ENCODE results near the gene FKBP14. TPM values are rescaled to one million over a fixed set of nuclear protein-coding genes. Genes with fewer than 3 reads are reported as not detected.

FKBP14 gene
- total RNA-seq, 1 experiment from 2014 or later = 13.5 TPM

DNA sequence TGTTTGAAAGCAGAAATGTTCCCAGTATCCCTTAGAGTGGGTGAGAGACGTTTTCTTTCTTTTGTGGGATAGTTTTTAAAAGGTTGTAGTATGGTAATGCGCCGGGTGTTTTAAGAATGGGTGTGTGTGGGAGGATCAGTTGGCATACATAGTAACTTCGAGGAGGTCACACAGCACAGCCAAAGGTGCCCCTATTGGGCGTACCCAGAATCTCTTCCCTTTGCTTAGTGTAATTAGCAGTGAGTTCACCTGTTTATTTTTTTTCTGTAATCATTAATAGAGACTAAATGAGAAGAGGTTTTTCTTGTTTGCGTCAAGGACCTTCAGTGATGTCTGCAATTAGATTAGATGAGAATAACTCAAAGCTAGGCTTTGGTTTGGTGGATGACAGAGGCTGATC, 3.2 kb upstream of the FKBP14 start:
- Histone ChIP-seq H2AFZ (ENCODE audit: low read length) (no peak overlapping the region), H3K27ac (ENCODE audit: low read length) (peak overlapping the region; percentile 88)

DNA sequence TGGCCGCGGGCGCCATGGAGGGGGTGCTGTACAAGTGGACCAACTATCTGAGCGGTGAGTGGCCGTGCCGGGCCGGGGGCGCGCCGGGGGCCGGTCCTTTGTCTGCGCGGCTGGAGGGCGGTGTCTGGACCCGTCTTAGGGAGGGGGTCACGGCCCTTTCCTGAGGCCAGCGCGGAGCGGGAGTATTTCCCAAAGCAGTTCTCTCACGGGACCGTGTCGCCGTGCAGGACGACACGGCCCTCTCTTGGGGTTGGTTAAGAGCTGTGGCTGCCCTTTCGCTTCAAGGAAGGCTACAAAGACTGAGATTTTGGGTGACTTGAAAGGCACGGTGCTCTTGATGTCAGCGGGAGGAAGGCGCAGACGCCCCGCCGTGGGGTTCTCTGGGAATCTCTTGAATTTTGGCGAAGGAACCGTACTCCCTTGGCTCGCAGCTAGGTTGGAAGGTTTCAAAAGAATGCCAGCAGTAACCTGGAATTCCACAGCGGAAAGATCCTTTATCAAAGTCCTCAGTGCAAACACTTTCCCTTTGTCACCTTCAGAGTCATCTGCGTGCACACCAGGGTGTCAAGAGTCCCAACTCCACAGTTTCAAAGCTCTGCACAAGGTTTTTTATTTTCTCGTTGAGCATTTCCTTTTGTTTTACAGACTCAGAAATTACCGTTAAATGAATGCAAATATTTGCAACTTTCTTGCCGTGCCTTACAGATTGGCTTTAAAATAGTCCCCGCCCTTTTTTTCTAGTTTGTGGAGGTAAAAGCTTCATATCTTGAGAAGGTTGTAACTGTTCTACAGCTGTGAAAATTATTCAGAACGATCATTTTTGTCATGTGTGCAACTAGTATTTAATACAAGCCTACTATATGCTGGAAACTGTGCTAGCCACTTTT, 2.5 kb upstream of the FKBP14 start:
- peaks cover 10% of the 10 kb centered on the region; the same call in 1 of the 2 replicates for H3K36me3 ChIP-seq (ENCODE audit: insufficient read depth, low read length)
- no peaks in the 10 kb centered on the region for H3K9me3 ChIP-seq (ENCODE audit: low read length)
- peak overlapping the region; percentile 55 for H2AFZ ChIP-seq (ENCODE audit: low read length)
- H3K79me2 ChIP-seq (ENCODE audit: low read length) = peaks cover 82% of the 10 kb centered on the region
- H3K9me2 ChIP-seq (replicated peaks; ENCODE audit: insufficient read depth, low read length) = no peaks in the 10 kb centered on the region
- H4K20me1 ChIP-seq (ENCODE audit: insufficient read depth, low read depth, low read length) = no peaks in the 10 kb centered on the region
- peak overlapping the region; percentile 86 for H3K4me2 ChIP-seq (ENCODE audit: low read depth, low read length, poor library complexity, severe bottlenecking)
- peaks cover 54% of the 10 kb centered on the region for H3K4me1 ChIP-seq (ENCODE audit: low read length)
- peak; percentile 81 for DNase-seq
- peak overlapping the region; percentile 84 for H3K9ac ChIP-seq (ENCODE audit: low read length)
- H3K4me3 ChIP-seq (ENCODE audit: low read length) = peak overlapping the region; percentile 76
- H3K27me3 ChIP-seq (ENCODE audit: low read length) = no peaks in the 10 kb centered on the region
- peak overlapping the region; percentile 88 for H3K27ac ChIP-seq (ENCODE audit: low read length)

More for the DNA sequence above, 3.2 kb upstream of the FKBP14 start:
- no peaks in the 10 kb centered on the region for H3K9me3 ChIP-seq (ENCODE audit: low read length)
- DNase-seq = peak; percentile 78
- H3K79me2 ChIP-seq (ENCODE audit: low read length) = peaks cover 82% of the 10 kb centered on the region
- no peaks in the 10 kb centered on the region for H4K20me1 ChIP-seq (ENCODE audit: insufficient read depth, low read depth, low read length)
- H3K9me2 ChIP-seq (replicated peaks; ENCODE audit: insufficient read depth, low read length) = no peaks in the 10 kb centered on the region
- peaks cover 12% of the 10 kb centered on the region; the same call in 1 of the 2 replicates for H3K36me3 ChIP-seq (ENCODE audit: insufficient read depth, low read length)
- H3K4me1 ChIP-seq (ENCODE audit: low read length) = peaks cover 47% of the 10 kb centered on the region
- H3K4me3 ChIP-seq (ENCODE audit: low read length) = peak overlapping the region; percentile 76
- H3K4me2 ChIP-seq (ENCODE audit: low read depth, low read length, poor library complexity, severe bottlenecking) = peak overlapping the region; percentile 86
- peak overlapping the region; percentile 84 for H3K9ac ChIP-seq (ENCODE audit: low read length)
- H3K27me3 ChIP-seq (ENCODE audit: low read length) = no peaks in the 10 kb centered on the region

GRCh38 chr7:30028216-30028748, 1.8 kb upstream of the FKBP14 start, which contains the start of gene PLEKHA8:
TSS of gene PLEKHA8 (plus strand) at chr7:30028412. CDS start at chr7:30028763, 351 bp downstream.
- no peaks in the 10 kb centered on the region for H3K9me2 ChIP-seq (replicated peaks; ENCODE audit: insufficient read depth, low read length)

DNA sequence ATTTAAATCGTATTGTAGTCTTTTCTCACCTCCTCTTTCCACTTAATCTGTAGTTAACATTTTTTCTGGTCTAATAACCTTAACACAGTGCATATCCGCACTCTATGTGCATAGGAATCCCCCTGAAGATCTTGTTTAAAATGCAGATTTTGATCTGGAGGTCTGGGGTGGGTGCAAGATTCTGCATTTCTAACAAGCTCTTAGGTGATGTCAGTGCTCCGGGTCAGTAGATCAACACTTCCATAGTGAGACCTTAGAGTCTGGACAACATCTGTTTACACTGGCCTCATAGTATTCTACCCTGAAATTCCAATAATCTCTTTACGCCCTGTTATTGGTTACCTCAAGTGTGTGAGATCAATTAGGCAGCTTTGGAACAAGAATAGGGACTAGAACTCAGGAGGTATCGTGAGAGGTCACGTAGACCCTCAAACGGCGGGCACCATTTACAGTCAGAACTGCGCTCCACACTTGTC, 1.3 kb upstream of the FKBP14 start:
- H3K36me3 ChIP-seq (ENCODE audit: insufficient read depth, low read length) = peaks cover 8% of the 10 kb centered on the region; the same call in 1 of the 2 replicates
- DNase-seq = no peak
- H3K4me1 ChIP-seq (ENCODE audit: low read length) = peaks cover 64% of the 10 kb centered on the region
- peak overlapping the region; percentile 76 for H3K4me3 ChIP-seq (ENCODE audit: low read length)
- H3K9ac ChIP-seq (ENCODE audit: low read length) = peak overlapping the region; percentile 84
- H3K9me2 ChIP-seq (replicated peaks; ENCODE audit: insufficient read depth, low read length) = no peaks in the 10 kb centered on the region
- peak overlapping the region; percentile 88 for H3K27ac ChIP-seq (ENCODE audit: low read length)
- peak overlapping the region; percentile 86 for H3K4me2 ChIP-seq (ENCODE audit: low read depth, low read length, poor library complexity, severe bottlenecking)
- H3K9me3 ChIP-seq (ENCODE audit: low read length) = no peaks in the 10 kb centered on the region
- peaks cover 83% of the 10 kb centered on the region for H3K79me2 ChIP-seq (ENCODE audit: low read length)
- H4K20me1 ChIP-seq (ENCODE audit: insufficient read depth, low read depth, low read length) = no peaks in the 10 kb centered on the region
- H3K27me3 ChIP-seq (ENCODE audit: low read length) = no peaks in the 10 kb centered on the region
- peak overlapping the region; percentile 10 for H2AFZ ChIP-seq (ENCODE audit: low read length)

More at GRCh38 chr7:30028216-30028748, 1.8 kb upstream of the FKBP14 start, which contains the start of gene PLEKHA8:
- Histone ChIP-seq H3K4me3 (ENCODE audit: low read length) (peak within 1 kb of the TSS; percentile 76), H3K9me3 (ENCODE audit: low read length) (no peaks in the 10 kb centered on the region), H2AFZ (ENCODE audit: low read length) (peak within 1 kb of the TSS; percentile 55), H3K27ac (ENCODE audit: low read length) (peak within 1 kb of the TSS; percentile 88), H3K9ac (ENCODE audit: low read length) (peak within 1 kb of the TSS; percentile 84), H3K27me3 (ENCODE audit: low read length) (no peaks in the 10 kb centered on the region), H3K4me1 (ENCODE audit: low read length) (peaks cover 61% of the 10 kb centered on the region), H3K79me2 (ENCODE audit: low read length) (peaks cover 83% of the 10 kb centered on the region), H3K36me3 (ENCODE audit: insufficient read depth, low read length) (peaks cover 13% of the 10 kb centered on the region; the same call in 1 of the 2 replicates), H4K20me1 (ENCODE audit: insufficient read depth, low read depth, low read length) (no peaks in the 10 kb centered on the region), H3K4me2 (ENCODE audit: low read depth, low read length, poor library complexity, severe bottlenecking) (peak within 1 kb of the TSS; percentile 86)
- DNase-seq = peak; percentile 98

DNA sequence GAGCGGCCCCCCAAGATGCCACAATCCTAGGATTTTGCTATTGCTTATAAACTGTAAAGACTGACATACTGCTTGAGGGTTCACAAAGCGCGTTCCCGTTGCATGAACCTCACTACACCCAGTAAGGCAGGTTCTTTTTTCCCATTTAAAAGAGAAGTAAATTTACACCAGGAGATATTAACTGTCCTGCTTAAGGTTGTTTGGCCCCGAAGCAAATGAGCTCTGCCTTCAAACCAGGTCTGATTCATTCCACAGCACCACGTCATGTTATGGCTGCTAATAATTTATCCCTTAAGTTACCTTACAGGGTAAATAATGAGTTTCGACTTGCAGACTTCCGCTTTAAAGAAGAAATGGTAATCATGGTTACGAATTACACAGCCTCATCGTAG, 559 bp upstream of the FKBP14 start:
- H3K4me1 ChIP-seq (ENCODE audit: low read length) = peaks cover 64% of the 10 kb centered on the region
- peak overlapping the region; percentile 10; the same call in 1 of the 2 replicates for H2AFZ ChIP-seq (ENCODE audit: low read length)
- H4K20me1 ChIP-seq (ENCODE audit: insufficient read depth, low read depth, low read length) = no peaks in the 10 kb centered on the region
- peak; percentile 87 for DNase-seq
- H3K36me3 ChIP-seq (ENCODE audit: insufficient read depth, low read length) = peaks cover 7% of the 10 kb centered on the region; the same call in 1 of the 2 replicates
- H3K27ac ChIP-seq (ENCODE audit: low read length) = peak overlapping the region; percentile 88
- H3K4me3 ChIP-seq (ENCODE audit: low read length) = peak overlapping the region; percentile 76
- H3K79me2 ChIP-seq (ENCODE audit: low read length) = peaks cover 83% of the 10 kb centered on the region
- peak overlapping the region; percentile 84 for H3K9ac ChIP-seq (ENCODE audit: low read length)
- peak overlapping the region; percentile 86 for H3K4me2 ChIP-seq (ENCODE audit: low read depth, low read length, poor library complexity, severe bottlenecking)
- no peaks in the 10 kb centered on the region for H3K9me3 ChIP-seq (ENCODE audit: low read length)
- no peaks in the 10 kb centered on the region for H3K9me2 ChIP-seq (replicated peaks; ENCODE audit: insufficient read depth, low read length)
- no peaks in the 10 kb centered on the region for H3K27me3 ChIP-seq (ENCODE audit: low read length)

DNA sequence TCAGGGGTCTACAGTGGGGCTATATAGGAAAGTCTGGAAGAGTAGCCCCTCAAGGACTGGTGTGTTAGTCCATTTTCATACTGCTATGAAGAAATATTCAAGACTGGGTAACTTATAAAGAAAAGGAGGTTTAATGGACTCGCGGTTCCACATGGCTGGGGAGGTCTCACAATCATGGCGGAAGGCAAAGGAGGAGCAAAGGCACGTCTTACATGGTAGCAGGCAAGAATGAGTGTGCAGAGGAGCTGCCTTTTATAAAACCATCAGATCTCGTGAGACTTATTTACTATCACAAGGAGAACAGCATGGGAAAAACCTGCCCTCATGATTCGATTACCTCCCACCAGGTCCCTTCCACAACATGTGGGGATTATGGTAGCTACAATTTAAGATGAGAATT, 3.0 kb downstream of the FKBP14 start:
- Histone ChIP-seq H3K9me3 (ENCODE audit: low read length) (no peaks in the 10 kb centered on the region), H3K9ac (ENCODE audit: low read length) (no peak overlapping the region), H3K27me3 (ENCODE audit: low read length) (no peaks in the 10 kb centered on the region), H3K4me3 (ENCODE audit: low read length) (peak overlapping the region; percentile 76; the same call in 1 of the 2 replicates), H2AFZ (ENCODE audit: low read length) (no peak overlapping the region), H4K20me1 (ENCODE audit: insufficient read depth, low read depth, low read length) (no peaks in the 10 kb centered on the region), H3K4me1 (ENCODE audit: low read length) (peaks cover 59% of the 10 kb centered on the region), H3K36me3 (ENCODE audit: insufficient read depth, low read length) (peaks cover 28% of the 10 kb centered on the region; the same call in 1 of the 2 replicates), H3K27ac (ENCODE audit: low read length) (no peak overlapping the region), H3K4me2 (ENCODE audit: low read depth, low read length, poor library complexity, severe bottlenecking) (peak overlapping the region; percentile 86), H3K79me2 (ENCODE audit: low read length) (peaks cover 73% of the 10 kb centered on the region), H3K9me2 (replicated peaks; ENCODE audit: insufficient read depth, low read length) (no peaks in the 10 kb centered on the region)
- DNase-seq = no peak

DNA sequence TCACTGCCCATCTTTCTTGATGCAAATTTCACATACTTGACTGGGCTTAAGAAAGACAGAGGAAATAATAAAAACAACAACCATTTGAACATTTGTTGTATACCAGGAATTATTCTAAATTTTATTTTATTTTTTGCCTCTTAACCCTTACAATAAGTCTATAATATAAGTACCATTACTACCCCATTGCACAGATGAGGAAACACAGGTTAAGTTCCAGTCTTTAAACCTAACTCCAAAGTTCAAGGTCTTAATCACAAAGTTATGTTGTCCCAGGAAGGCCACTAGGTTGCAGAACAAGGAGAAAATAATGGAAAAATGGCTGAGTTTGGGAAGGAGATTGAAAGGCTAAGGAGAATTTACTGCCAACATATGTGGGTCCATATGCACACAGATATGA, 3.5 kb downstream of the FKBP14 start:
- Histone ChIP-seq H3K9me2 (replicated peaks; ENCODE audit: insufficient read depth, low read length) (no peaks in the 10 kb centered on the region), H4K20me1 (ENCODE audit: insufficient read depth, low read depth, low read length) (no peaks in the 10 kb centered on the region), H3K4me2 (ENCODE audit: low read depth, low read length, poor library complexity, severe bottlenecking) (peak overlapping the region; percentile 86), H3K4me1 (ENCODE audit: low read length) (peaks cover 59% of the 10 kb centered on the region), H2AFZ (ENCODE audit: low read length) (no peak overlapping the region), H3K79me2 (ENCODE audit: low read length) (peaks cover 72% of the 10 kb centered on the region), H3K36me3 (ENCODE audit: insufficient read depth, low read length) (peaks cover 33% of the 10 kb centered on the region; the same call in 1 of the 2 replicates), H3K4me3 (ENCODE audit: low read length) (peak overlapping the region; percentile 76; the same call in 1 of the 2 replicates), H3K27ac (ENCODE audit: low read length) (0 out of 2 replicates have a peak overlapping the region, but pooled peaks have one; percentile 8), H3K9ac (ENCODE audit: low read length) (no peak overlapping the region), H3K9me3 (ENCODE audit: low read length) (no peaks in the 10 kb centered on the region), H3K27me3 (ENCODE audit: low read length) (no peaks in the 10 kb centered on the region)
- no peak for DNase-seq

GRCh38 chr7:30020535-30020934, 6.0 kb downstream of the FKBP14 start:
- no peak for DNase-seq
- peak overlapping the region; percentile 51 for H3K27ac ChIP-seq (ENCODE audit: low read length)

More at GRCh38 chr7:30020535-30020934, 6.0 kb downstream of the FKBP14 start:
- peaks cover 62% of the 10 kb centered on the region for H3K79me2 ChIP-seq (ENCODE audit: low read length)
- H2AFZ ChIP-seq (ENCODE audit: low read length) = no peak overlapping the region
- H3K9me2 ChIP-seq (replicated peaks; ENCODE audit: insufficient read depth, low read length) = no peaks in the 10 kb centered on the region
- H3K9ac ChIP-seq (ENCODE audit: low read length) = no peak overlapping the region
- no peaks in the 10 kb centered on the region for H3K9me3 ChIP-seq (ENCODE audit: low read length)
- peaks cover 58% of the 10 kb centered on the region for H3K4me1 ChIP-seq (ENCODE audit: low read length)
- no peak overlapping the region for H3K4me3 ChIP-seq (ENCODE audit: low read length)
- no peaks in the 10 kb centered on the region for H3K27me3 ChIP-seq (ENCODE audit: low read length)
- H3K36me3 ChIP-seq (ENCODE audit: insufficient read depth, low read length) = peaks cover 40% of the 10 kb centered on the region
- H3K4me2 ChIP-seq (ENCODE audit: low read depth, low read length, poor library complexity, severe bottlenecking) = peak overlapping the region; percentile 57
- no peaks in the 10 kb centered on the region for H4K20me1 ChIP-seq (ENCODE audit: insufficient read depth, low read depth, low read length)
